Astrocyte (in vitro differentiated cells and primary cell): Measurements from ENCODE around the gene AANAT. TPM values are rescaled to one million over a fixed set of nuclear protein-coding genes. Genes with fewer than 3 reads are reported as not detected.

ENCODE experiments used
- DNase-seq: peaks from one replicate; pipeline ENCODE4 v3.0.0-alpha.2; 2010; ENCODE audit warnings: low read depth
- FAIRE-seq: peaks from 2 replicates; lab custom pipeline; 2011; peaks lifted over from hg19 to GRCh38; lab: Jason Lieb, UNC
- H2AFZ ChIP-seq: 2 replicates; pipeline ENCODE4 v1.6.0; 2012; ENCODE audit warnings: low read depth, low read length, inconsistent platforms
- H3K27ac ChIP-seq: 2 replicates; pipeline ENCODE4 v1.5.1; 2011; ENCODE audit warnings: low read depth, low read length, inconsistent platforms
- H3K27me3 ChIP-seq: 2 replicates; pipeline ENCODE4 v1.6.0; 2011; ENCODE audit warnings: low read length, inconsistent platforms; ENCODE audit not compliant: insufficient read depth
- H3K36me3 ChIP-seq: 2 replicates; pipeline ENCODE4 v1.5.1; 2011; ENCODE audit warnings: low read length, inconsistent platforms; ENCODE audit not compliant: insufficient read depth
- H3K4me1 ChIP-seq: 2 replicates; pipeline ENCODE4 v1.5.1; 2011; ENCODE audit warnings: low read length, inconsistent platforms; ENCODE audit not compliant: insufficient read depth
- H3K4me2 ChIP-seq: 2 replicates; pipeline ENCODE4 v1.6.0; 2012; ENCODE audit warnings: low read length, inconsistent platforms
- H3K4me3 ChIP-seq: 2 replicates; pipeline ENCODE4 v1.5.1; 2011; ENCODE audit warnings: low read depth, mild to moderate bottlenecking, low read length, inconsistent platforms; ENCODE audit not compliant: insufficient read depth
- H3K79me2 ChIP-seq: 2 replicates; pipeline ENCODE4 v1.6.0; 2012; ENCODE audit warnings: mild to moderate bottlenecking, low read length, inconsistent platforms; ENCODE audit not compliant: insufficient read depth
- H3K9ac ChIP-seq: 2 replicates; pipeline ENCODE4 v1.6.0; 2012; ENCODE audit warnings: mild to moderate bottlenecking, low read length, inconsistent platforms
- H3K9me3 ChIP-seq: 2 replicates; pipeline ENCODE4 v1.5.1; 2012; ENCODE audit warnings: low read depth, mild to moderate bottlenecking, low read length, inconsistent platforms; ENCODE audit not compliant: insufficient read depth
- H4K20me1 ChIP-seq: 2 replicates; pipeline ENCODE4 v1.6.0; 2012; ENCODE audit warnings: low read length, inconsistent platforms; ENCODE audit not compliant: insufficient read depth
- H3K27ac Mint-ChIP-seq: one replicate; pipeline ENCODE4 v1.8.0; 2021; ENCODE audit warnings: mild to moderate bottlenecking, mixed read lengths; ENCODE audit not compliant: unreplicated experiment
- H3K27me3 Mint-ChIP-seq: one replicate; pipeline ENCODE4 v1.8.0; 2021; ENCODE audit warnings: low read depth, mixed read lengths; ENCODE audit not compliant: unreplicated experiment
- H3K36me3 Mint-ChIP-seq: one replicate; pipeline ENCODE4 v1.8.0; 2021; ENCODE audit warnings: low read depth, mixed read lengths; ENCODE audit not compliant: unreplicated experiment
- H3K4me1 Mint-ChIP-seq: one replicate; pipeline ENCODE4 v1.8.0; 2021; ENCODE audit warnings: low read depth, mixed read lengths; ENCODE audit not compliant: unreplicated experiment
- H3K4me3 Mint-ChIP-seq: one replicate; pipeline ENCODE4 v1.8.0; 2021; ENCODE audit warnings: mild to moderate bottlenecking, moderate library complexity, mixed read lengths; ENCODE audit not compliant: unreplicated experiment
- H3K9me3 Mint-ChIP-seq: one replicate; pipeline ENCODE4 v1.8.0; 2021; ENCODE audit warnings: mild to moderate bottlenecking, mixed read lengths; ENCODE audit not compliant: unreplicated experiment
- CTCF ChIP-seq: IDR thresholded peaks from 2 replicates; pipeline ENCODE4 v1.5.1; 2011; ENCODE audit warnings: low read depth, mild to moderate bottlenecking, inconsistent platforms, low read length, moderate library complexity; ENCODE audit not compliant: insufficient read depth
- EZH2 ChIP-seq: IDR thresholded peaks from 2 replicates; pipeline ENCODE4 v1.6.1; 2012; ENCODE audit warnings: mild to moderate bottlenecking, low read length, inconsistent platforms; ENCODE audit not compliant: insufficient read depth
- total RNA-seq: library from RNA; stranded (reverse); gene quantifications from 2 replicates; pipeline ENCODE4 v1.2.1, GENCODE V29; 2021

The AANAT gene
- total RNA-seq, 1 donor from 2014 or later, result not detected

- Mint-ChIP-seq H3K4me3 (no peak overlapping the region), H3K27ac (no peak overlapping the region), H3K9me3 (peaks cover 7% of the 10 kb centered on the region), H3K4me1 (peaks cover 16% of the 10 kb centered on the region), H3K36me3 (peaks cover 14% of the 10 kb centered on the region), H3K27me3 (no peaks in the 10 kb centered on the region)
- Histone ChIP-seq H3K4me3 (no peak overlapping the region), H4K20me1 (peaks cover 77% of the 10 kb centered on the region), H3K27me3 (no peaks in the 10 kb centered on the region), H3K4me1 (peaks cover 10% of the 10 kb centered on the region), H3K79me2 (peaks cover 63% of the 10 kb centered on the region), H3K27ac (no peak overlapping the region), H2AFZ (no peak overlapping the region), H3K4me2 (no peak overlapping the region), H3K9ac (no peak overlapping the region), H3K9me3 (no peaks in the 10 kb centered on the region), H3K36me3 (no peaks in the 10 kb centered on the region)
- no peak for DNase-seq
- FAIRE-seq, result no peak
- TF ChIP-seq CTCF (no peak), EZH2 (no peak)
Measured at GRCh38 chr17:76422860-76423259, 44.5 kb upstream of the AANAT start.

- FAIRE-seq (no peak), DNase-seq (no peak)
- Histone ChIP-seq H3K4me3 (no peak overlapping the region), H3K36me3 (no peaks in the 10 kb centered on the region), H4K20me1 (peaks cover 71% of the 10 kb centered on the region), H3K4me1 (no peaks in the 10 kb centered on the region), H3K9ac (no peak overlapping the region), H3K4me2 (no peak overlapping the region), H3K27ac (no peak overlapping the region), H3K79me2 (peaks cover 55% of the 10 kb centered on the region), H3K27me3 (no peaks in the 10 kb centered on the region), H3K9me3 (no peaks in the 10 kb centered on the region), H2AFZ (no peak overlapping the region)
- no peak for TF ChIP-seq EZH2
- TF ChIP-seq CTCF, result no peak
- Mint-ChIP-seq H3K36me3 (peaks cover 10% of the 10 kb centered on the region), H3K27ac (no peak overlapping the region), H3K4me3 (no peak overlapping the region), H3K4me1 (peaks cover 19% of the 10 kb centered on the region), H3K9me3 (no peaks in the 10 kb centered on the region), H3K27me3 (no peaks in the 10 kb centered on the region)
Measured at GRCh38 chr17:76426853-76427252, 40.5 kb upstream of the AANAT start.

- Mint-ChIP-seq H3K9me3 (no peaks in the 10 kb centered on the region), H3K4me3 (no peak overlapping the region), H3K36me3 (peaks cover 4% of the 10 kb centered on the region), H3K27me3 (no peaks in the 10 kb centered on the region), H3K4me1 (peaks cover 19% of the 10 kb centered on the region), H3K27ac (no peak overlapping the region)
- no peaks in the 10 kb centered on the region for H3K27me3 ChIP-seq
- no peaks in the 10 kb centered on the region for H3K36me3 ChIP-seq
- H3K9ac ChIP-seq, result no peak overlapping the region
- no peak overlapping the region for H3K4me2 ChIP-seq
- DNase-seq (peak; percentile 41), FAIRE-seq (no peak)
- H3K4me1 ChIP-seq, result no peaks in the 10 kb centered on the region
- H3K9me3 ChIP-seq, result no peaks in the 10 kb centered on the region
- no peak overlapping the region for H3K27ac ChIP-seq
- TF ChIP-seq CTCF (no peak), EZH2 (no peak)
- peaks cover 71% of the 10 kb centered on the region for H4K20me1 ChIP-seq
- H3K4me3 ChIP-seq, result no peak overlapping the region
- peaks cover 55% of the 10 kb centered on the region for H3K79me2 ChIP-seq
- H2AFZ ChIP-seq, result no peak overlapping the region
Measured at GRCh38 chr17:76427501-76428231, 39.7 kb upstream of the AANAT start.
